Esophagus muscularis mucosa (tissue), 3 donors: ENCODE data around the gene MYLK.

Source experiments
- EP300 ChIP-seq: sonication (generic); formaldehyde crosslinking; IDR thresholded peaks from one replicate; pipeline ENCODE4 v1.6.1; 2017; ENCODE audit warnings: antibody characterized with exemption
- TF ChIP-seq, protein P1 (sequence below), 3 experiments: fragments of 200-600 bp in 2 of 3; fragments of 450-650 bp in 1 of 3; sonication (generic) in 2 of 3; IDR thresholded peaks; one replicate each; pipeline ENCODE4 v1.5.1; 2017 to 2019; ENCODE audit warnings: antibody characterized with exemption in 3 of 3, mild to moderate bottlenecking in 2 of 3, moderate library complexity in 1 of 3

DNA sequence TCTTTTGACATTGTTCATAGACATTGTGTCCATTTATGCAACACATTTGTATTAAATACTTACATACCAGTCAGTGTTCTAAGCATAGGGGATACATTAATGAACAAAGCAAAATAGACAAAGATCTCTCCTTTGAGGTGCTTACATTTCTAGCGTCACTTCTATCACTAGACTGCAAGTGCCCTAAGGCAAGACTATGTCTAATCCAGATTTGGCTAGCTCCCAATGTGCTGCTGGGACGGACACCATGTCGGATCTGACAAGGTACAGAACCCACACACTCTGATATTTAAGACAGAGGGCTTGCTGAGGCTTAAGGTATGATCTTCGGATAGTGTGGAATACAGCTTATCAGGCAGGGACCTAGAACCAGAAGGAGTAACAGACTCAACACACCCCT lies 41.4 kb downstream of the MYLK start:
- TF ChIP-seq EP300 = no peak
- TF ChIP-seq, protein P1, sequence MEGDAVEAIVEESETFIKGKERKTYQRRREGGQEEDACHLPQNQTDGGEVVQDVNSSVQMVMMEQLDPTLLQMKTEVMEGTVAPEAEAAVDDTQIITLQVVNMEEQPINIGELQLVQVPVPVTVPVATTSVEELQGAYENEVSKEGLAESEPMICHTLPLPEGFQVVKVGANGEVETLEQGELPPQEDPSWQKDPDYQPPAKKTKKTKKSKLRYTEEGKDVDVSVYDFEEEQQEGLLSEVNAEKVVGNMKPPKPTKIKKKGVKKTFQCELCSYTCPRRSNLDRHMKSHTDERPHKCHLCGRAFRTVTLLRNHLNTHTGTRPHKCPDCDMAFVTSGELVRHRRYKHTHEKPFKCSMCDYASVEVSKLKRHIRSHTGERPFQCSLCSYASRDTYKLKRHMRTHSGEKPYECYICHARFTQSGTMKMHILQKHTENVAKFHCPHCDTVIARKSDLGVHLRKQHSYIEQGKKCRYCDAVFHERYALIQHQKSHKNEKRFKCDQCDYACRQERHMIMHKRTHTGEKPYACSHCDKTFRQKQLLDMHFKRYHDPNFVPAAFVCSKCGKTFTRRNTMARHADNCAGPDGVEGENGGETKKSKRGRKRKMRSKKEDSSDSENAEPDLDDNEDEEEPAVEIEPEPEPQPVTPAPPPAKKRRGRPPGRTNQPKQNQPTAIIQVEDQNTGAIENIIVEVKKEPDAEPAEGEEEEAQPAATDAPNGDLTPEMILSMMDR (IDR thresholded peaks at IDR 0.05) = no peak
